CD14-positive monocyte (primary cell): Measurements from ENCODE around the gene SENP2. TPM values are rescaled to one million over a fixed set of nuclear protein-coding genes. Genes with fewer than 3 reads are reported as not detected.
"Not testable (repeated sequence)": the region's sequence is repeated elsewhere in the genome, so short reads cannot be mapped to it uniquely, and the experiment has no call there.

Experiments used
- DNase-seq, 3 donors: peaks; one replicate each; pipeline ENCODE4 v3.0.0-alpha.2; 2011 to 2022
- H2AFZ ChIP-seq: 2 replicates; pipeline ENCODE4 v1.6.0; 2012; ENCODE audit warnings: mild to moderate bottlenecking, low read depth, low read length, inconsistent platforms; ENCODE audit not compliant: insufficient read depth, poor library complexity, severe bottlenecking
- H3K27ac ChIP-seq, 2 donors: 1 replicate in 1 of 2; 2 replicates in 1 of 2; pipeline ENCODE4 v1.5.1; 2012 to 2013; ENCODE audit warnings: low read length in 2 of 2, control low read depth in 1 of 2, inconsistent platforms in 1 of 2, low read depth in 1 of 2, mild to moderate bottlenecking in 1 of 2
- H3K27me3 ChIP-seq, 2 donors: one replicate each; pipeline versions ENCODE4 v1.6.0 to v1.6.1; 2011 to 2013; ENCODE audit warnings: low read length in 2 of 2; ENCODE audit not compliant: control insufficient read depth in 2 of 2, insufficient read depth in 2 of 2
- H3K36me3 ChIP-seq, 2 donors: replicated peaks in 1 of 2; 1 replicate in 1 of 2; 2 replicates in 1 of 2; pipeline versions ENCODE4 v1.5.1 to v1.6.1; 2012 to 2013; ENCODE audit warnings: low read length in 2 of 2, control low read depth in 1 of 2, inconsistent platforms in 1 of 2, mild to moderate bottlenecking in 1 of 2; ENCODE audit not compliant: insufficient read depth in 2 of 2, control insufficient read depth in 1 of 2
- H3K4me1 ChIP-seq, 2 donors: 1 replicate in 1 of 2; 2 replicates in 1 of 2; pipeline versions ENCODE4 v1.5.1 to v1.6.1; 2012 to 2013; ENCODE audit warnings: low read length in 2 of 2, control low read depth in 1 of 2, inconsistent platforms in 1 of 2, mild to moderate bottlenecking in 1 of 2, moderate library complexity in 1 of 2; ENCODE audit not compliant: insufficient read depth in 2 of 2, control insufficient read depth in 1 of 2
- H3K4me2 ChIP-seq: replicated peaks from 2 replicates; pipeline ENCODE3; 2012; ENCODE audit warnings: low read length, moderate library complexity, mild to moderate bottlenecking; ENCODE audit not compliant: poor library complexity, severe bottlenecking; ENCODE audit errors: extremely low read depth
- H3K4me3 ChIP-seq, 3 experiments: fragments of 200-600 bp in 1 of 3; sonication (generic) in 1 of 3; replicated peaks in 1 of 3; 1 replicate in 2 of 3; 2 replicates in 1 of 3; pipeline ENCODE4 v1.5.1; 2011 to 2013; ENCODE audit warnings: low read length in 3 of 3, mild to moderate bottlenecking in 3 of 3, control low read depth in 2 of 3, low read depth in 2 of 3, inconsistent platforms in 1 of 3, moderate library complexity in 1 of 3
- H3K79me2 ChIP-seq: 2 replicates; pipeline ENCODE4 v1.6.0; 2012; ENCODE audit warnings: mild to moderate bottlenecking, control low read depth, inconsistent platforms, low read length, moderate library complexity; ENCODE audit not compliant: insufficient read depth
- H3K9ac ChIP-seq: 2 replicates; pipeline ENCODE4 v1.6.0; 2017; ENCODE audit warnings: low read length, mild to moderate bottlenecking; ENCODE audit not compliant: insufficient read depth, poor library complexity, severe bottlenecking
- H3K9me3 ChIP-seq, 2 donors: replicated peaks in 1 of 2; 1 replicate in 1 of 2; 2 replicates in 1 of 2; pipeline versions ENCODE4 v1.5.1 to v1.6.1; 2012 to 2013; ENCODE audit warnings: low read length in 2 of 2, control low read depth in 1 of 2; ENCODE audit not compliant: control insufficient read depth in 1 of 2, insufficient read depth in 1 of 2
- H4K20me1 ChIP-seq: 2 replicates; pipeline ENCODE4 v1.6.0; 2012; ENCODE audit warnings: mild to moderate bottlenecking, low read length, control low read depth, moderate library complexity; ENCODE audit not compliant: insufficient read depth
- H3K27ac Mint-ChIP-seq, 7 donors: one replicate each; pipeline ENCODE4 v1.8.0; 2020; ENCODE audit warnings: mild to moderate bottlenecking in 7 of 7, mixed read lengths in 7 of 7, moderate library complexity in 6 of 7, inconsistent platforms in 2 of 7
- H3K27me3 Mint-ChIP-seq, 3 donors: one replicate each; pipeline ENCODE4 v1.8.0; 2021 to 2022; ENCODE audit warnings: low read depth in 3 of 3, mild to moderate bottlenecking in 3 of 3, mixed read lengths in 3 of 3, moderate library complexity in 3 of 3, inconsistent platforms in 1 of 3
- H3K36me3 Mint-ChIP-seq, 2 donors: one replicate each; pipeline ENCODE4 v1.8.0; 2020; ENCODE audit warnings: mixed read lengths in 2 of 2, inconsistent platforms in 1 of 2, mild to moderate bottlenecking in 1 of 2
- H3K4me1 Mint-ChIP-seq: one replicate; pipeline ENCODE4 v1.8.0; 2020; ENCODE audit warnings: mild to moderate bottlenecking, mixed read lengths
- H3K4me3 Mint-ChIP-seq, 2 donors: one replicate each; pipeline ENCODE4 v1.8.0; 2020; ENCODE audit warnings: mild to moderate bottlenecking in 2 of 2, mixed read lengths in 2 of 2, moderate library complexity in 1 of 2
- H3K9me3 Mint-ChIP-seq, 7 donors: one replicate each; pipeline ENCODE4 v1.8.0; 2020 to 2022; ENCODE audit warnings: mixed read lengths in 7 of 7, mild to moderate bottlenecking in 6 of 7, moderate library complexity in 6 of 7, inconsistent platforms in 2 of 7
- CTCF ChIP-seq: fragments of 200-600 bp; IDR thresholded peaks from one replicate; pipeline ENCODE4 v1.8.0; 2022; ENCODE audit warnings: antibody characterized with exemption, mild to moderate bottlenecking
- WGBS: methylation state at CpG from one replicate; pipeline ENCODE4 v1.1.5; 2013; ENCODE audit warnings: missing lambda C conversion rate; ENCODE audit not compliant: insufficient coverage; 5-methylcytosine and 5-hydroxymethylcytosine counted together
- intact Hi-C, 2 donors: fragments of 100-400 bp; cut with micrococcal nuclease; formaldehyde crosslinking; loops; one replicate each; pipeline versions ENCODE4 v1.15.0 to v1.15.1; 2023
- polyA plus RNA-seq, 3 donors: library from polyadenylated mRNA; depleted of rRNA in 1 of 3; unstranded in 2 of 3; stranded (reverse) in 1 of 3; fragments of 300-500 nt in 2 of 3; fragments of >200 nt in 1 of 3; fragmentation: Illumina TruSeq in 2 of 3; gene quantifications; 1 replicate in 2 of 3; 2 replicates in 1 of 3; pipeline ENCODE4 v1.2.3, GENCODE V29; 2012 to 2021

The SENP2 gene
- polyA plus RNA-seq, 3 donors, result 7.1 to 21.0 (median 13.4) TPM

- no peaks in the 10 kb centered on the region for H3K9me3 ChIP-seq
- no peaks in the 10 kb centered on the region for H4K20me1 ChIP-seq
- H3K27me3 ChIP-seq, result no peaks in the 10 kb centered on the region
- no peak for DNase-seq
- H3K9ac ChIP-seq, result no peak overlapping the region
- no peak overlapping the region for H3K4me2 ChIP-seq
- Mint-ChIP-seq H3K4me1 (peaks cover 5% of the 10 kb centered on the region), H3K4me3 (no peak overlapping the region), H3K9me3 (no peaks in the 10 kb centered on the region), H3K36me3 (peaks cover 0 to 11% of the 10 kb centered on the region in 2 donors), H3K27ac (peak overlapping the region in 1 of 7 donors; percentile 41), H3K27me3 (peaks cover 0 to 2% (median 1%) of the 10 kb centered on the region in 3 donors)
- H3K4me1 ChIP-seq, result no peaks in the 10 kb centered on the region
- no peak overlapping the region for H3K27ac ChIP-seq
- no peaks in the 10 kb centered on the region for H3K79me2 ChIP-seq
- H3K36me3 ChIP-seq, result no peaks in the 10 kb centered on the region
- no peak overlapping the region for H2AFZ ChIP-seq
- intact Hi-C loops, result no loop called here
- WGBS, result 89% methylated on average over 7 of the region's 7 CpGs
- TF ChIP-seq CTCF, result no peak
- no peak overlapping the region for H3K4me3 ChIP-seq
Observed at GRCh38 chr3:185639632-185640206, 53.6 kb downstream of the SENP2 start.

- Histone ChIP-seq H3K9me3 (no peaks in the 10 kb centered on the region), H3K27me3 (no peaks in the 10 kb centered on the region), H2AFZ (no peak overlapping the region), H3K79me2 (no peaks in the 10 kb centered on the region), H3K27ac (no peak overlapping the region), H3K9ac (no peak overlapping the region), H4K20me1 (no peaks in the 10 kb centered on the region), H3K4me1 (no peaks in the 10 kb centered on the region), H3K4me2 (no peak overlapping the region), H3K4me3 (no peak overlapping the region), H3K36me3 (peaks cover under 1 to 3% of the 10 kb centered on the region in 2 donors)
- H3K9me3 Mint-ChIP-seq, result no peaks in the 10 kb centered on the region
- no peak overlapping the region for H3K27ac Mint-ChIP-seq
- no peak for DNase-seq
- peaks cover 0 to 2% (median 1%) of the 10 kb centered on the region in 3 donors for H3K27me3 Mint-ChIP-seq
- intact Hi-C loops, result no loop called here
- H3K4me3 Mint-ChIP-seq, result no peak overlapping the region
- H3K4me1 Mint-ChIP-seq, result peaks cover 5% of the 10 kb centered on the region
- no peak for TF ChIP-seq CTCF
- peaks cover 3 to 13% of the 10 kb centered on the region in 2 donors for H3K36me3 Mint-ChIP-seq
- WGBS, result 100% methylated on average over 2 of the region's 2 CpGs
Observed at GRCh38 chr3:185640308-185640707, 54.2 kb downstream of the SENP2 start.

- Mint-ChIP-seq H3K4me1 (peaks cover 22% of the 10 kb centered on the region), H3K27ac (peak overlapping the region in 1 of 7 donors; percentile 9), H3K36me3 (peaks cover 21 to 34% of the 10 kb centered on the region in 2 donors)
- H3K27me3 ChIP-seq, DNase-seq, H3K9me3 ChIP-seq, H3K4me3 Mint-ChIP-seq, H3K79me2 ChIP-seq, H3K27ac ChIP-seq, H3K4me3 ChIP-seq, H3K27me3 Mint-ChIP-seq, H2AFZ ChIP-seq, H3K4me2 ChIP-seq, H3K9ac ChIP-seq, H3K9me3 Mint-ChIP-seq, intact Hi-C loops, H4K20me1 ChIP-seq: not testable (repeated sequence)
- peaks cover 13% of the 10 kb centered on the region in 2 donors for H3K4me1 ChIP-seq
- peaks cover 6 to 16% of the 10 kb centered on the region in 2 donors for H3K36me3 ChIP-seq
- 96% methylated on average over 16 of the region's 17 CpGs for WGBS
Observed at GRCh38 chr3:185645191-185645590, 59.1 kb downstream of the SENP2 start.
